HG03039 (cell line): ENCODE data around the gene TOLLIP.
"Not testable (repeated sequence)": the region's sequence is repeated elsewhere in the genome, so short reads cannot be mapped to it uniquely, and the experiment has no call there.

ENCODE experiments used
- ATAC-seq: cut with Tn5 transposase; IDR thresholded peaks from one replicate; pipeline ENCODE4 v1.9.1; 2021; ENCODE audit warnings: mild to moderate bottlenecking, moderate library complexity; ENCODE audit not compliant: unreplicated experiment

TOLLIP gene

DNA sequence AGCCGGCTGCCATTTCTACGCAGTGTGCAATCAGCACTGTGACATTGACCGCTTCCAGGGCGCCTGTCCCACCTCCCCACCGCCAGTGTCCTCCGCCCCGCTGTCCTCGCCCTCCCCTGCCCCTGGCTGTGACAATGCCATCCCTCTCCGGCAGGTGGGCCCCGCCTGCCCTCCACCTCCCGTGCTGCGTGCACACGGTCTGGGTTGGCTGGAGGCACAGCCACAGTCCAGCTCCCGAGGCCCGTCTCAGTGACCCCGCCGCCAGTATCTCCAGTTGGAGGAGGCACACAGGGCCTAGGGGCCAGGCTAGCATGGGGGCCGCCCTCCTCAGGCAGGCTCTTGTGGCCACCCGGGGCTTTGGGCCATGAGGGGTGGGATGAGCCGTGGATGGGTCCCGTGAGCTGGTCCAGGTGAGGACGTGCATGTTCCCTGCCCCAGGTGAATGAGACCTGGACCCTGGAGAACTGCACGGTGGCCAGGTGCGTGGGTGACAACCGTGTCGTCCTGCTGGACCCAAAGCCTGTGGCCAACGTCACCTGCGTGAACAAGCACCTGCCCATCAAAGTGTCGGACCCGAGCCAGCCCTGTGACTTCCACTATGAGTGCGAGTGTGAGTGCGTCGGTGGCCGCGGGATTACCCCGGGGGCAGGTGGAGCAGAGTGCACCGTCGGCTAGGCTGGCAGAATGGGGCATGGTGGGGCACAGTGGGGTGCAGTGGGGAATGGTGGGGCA is 56.9 kb downstream of the TOLLIP start:
- no peak for ATAC-seq

DNA sequence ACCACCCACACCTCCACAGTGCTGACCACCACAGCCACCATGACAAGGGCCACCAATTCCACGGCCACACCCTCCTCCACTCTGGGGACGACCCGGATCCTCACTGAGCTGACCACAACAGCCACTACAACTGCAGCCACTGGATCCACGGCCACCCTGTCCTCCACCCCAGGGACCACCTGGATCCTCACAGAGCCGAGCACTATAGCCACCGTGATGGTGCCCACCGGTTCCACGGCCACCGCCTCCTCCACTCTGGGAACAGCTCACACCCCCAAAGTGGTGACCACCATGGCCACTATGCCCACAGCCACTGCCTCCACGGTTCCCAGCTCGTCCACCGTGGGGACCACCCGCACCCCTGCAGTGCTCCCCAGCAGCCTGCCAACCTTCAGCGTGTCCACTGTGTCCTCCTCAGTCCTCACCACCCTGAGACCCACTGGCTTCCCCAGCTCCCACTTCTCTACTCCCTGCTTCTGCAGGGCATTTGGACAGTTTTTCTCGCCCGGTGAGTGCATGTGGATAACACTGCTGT is 58.1 kb downstream of the TOLLIP start:
- ATAC-seq = no peak

DNA sequence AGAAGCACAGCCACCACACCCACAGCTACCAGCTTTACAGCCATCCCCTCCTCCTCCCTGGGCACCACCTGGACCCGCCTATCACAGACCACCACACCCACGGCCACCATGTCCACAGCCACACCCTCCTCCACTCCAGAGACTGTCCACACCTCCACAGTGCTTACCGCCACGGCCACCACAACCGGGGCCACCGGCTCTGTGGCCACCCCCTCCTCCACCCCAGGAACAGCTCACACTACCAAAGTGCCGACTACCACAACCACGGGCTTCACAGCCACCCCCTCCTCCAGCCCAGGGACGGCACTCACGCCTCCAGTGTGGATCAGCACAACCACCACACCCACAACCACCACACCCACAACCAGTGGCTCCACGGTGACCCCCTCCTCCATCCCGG is 59.0 kb downstream of the TOLLIP start:
- ATAC-seq = not testable (repeated sequence)

DNA sequence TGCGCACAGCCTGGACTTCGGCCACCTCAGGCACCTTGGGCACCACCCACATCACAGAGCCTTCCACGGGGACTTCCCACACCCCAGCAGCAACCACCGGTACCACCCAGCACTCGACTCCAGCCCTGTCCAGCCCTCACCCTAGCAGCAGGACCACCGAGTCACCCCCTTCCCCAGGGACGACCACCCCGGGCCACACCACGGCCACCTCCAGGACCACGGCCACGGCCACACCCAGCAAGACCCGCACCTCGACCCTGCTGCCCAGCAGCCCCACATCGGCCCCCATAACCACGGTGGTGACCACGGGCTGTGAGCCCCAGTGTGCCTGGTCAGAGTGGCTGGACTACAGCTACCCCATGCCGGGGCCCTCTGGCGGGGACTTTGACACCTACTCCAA is 60.5 kb downstream of the TOLLIP start:
- not testable (repeated sequence) for ATAC-seq

DNA sequence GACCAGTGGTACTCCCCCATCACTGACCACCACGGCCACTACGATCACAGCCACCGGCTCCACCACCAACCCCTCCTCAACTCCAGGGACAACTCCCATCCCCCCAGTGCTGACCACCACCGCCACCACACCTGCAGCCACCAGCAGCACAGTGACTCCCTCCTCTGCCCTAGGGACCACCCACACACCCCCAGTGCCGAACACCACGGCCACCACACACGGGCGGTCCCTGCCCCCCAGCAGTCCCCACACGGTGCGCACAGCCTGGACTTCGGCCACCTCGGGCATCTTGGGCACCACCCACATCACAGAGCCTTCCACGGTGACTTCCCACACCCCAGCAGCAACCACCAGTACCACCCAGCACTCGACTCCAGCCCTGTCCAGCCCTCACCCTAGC is 62.4 kb downstream of the TOLLIP start:
- not testable (repeated sequence) for ATAC-seq

DNA sequence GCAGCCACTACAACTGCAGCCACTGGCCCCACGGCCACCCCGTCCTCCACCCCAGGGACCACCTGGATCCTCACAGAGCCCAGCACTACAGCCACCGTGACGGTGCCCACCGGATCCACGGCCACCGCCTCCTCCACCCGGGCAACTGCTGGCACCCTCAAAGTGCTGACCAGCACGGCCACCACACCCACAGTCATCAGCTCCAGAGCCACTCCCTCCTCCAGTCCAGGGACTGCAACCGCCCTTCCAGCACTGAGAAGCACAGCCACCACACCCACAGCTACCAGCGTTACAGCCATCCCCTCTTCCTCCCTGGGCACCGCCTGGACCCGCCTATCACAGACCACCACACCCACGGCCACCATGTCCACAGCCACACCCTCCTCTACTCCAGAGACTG is 63.1 kb downstream of the TOLLIP start:
- ATAC-seq = not testable (repeated sequence)

DNA sequence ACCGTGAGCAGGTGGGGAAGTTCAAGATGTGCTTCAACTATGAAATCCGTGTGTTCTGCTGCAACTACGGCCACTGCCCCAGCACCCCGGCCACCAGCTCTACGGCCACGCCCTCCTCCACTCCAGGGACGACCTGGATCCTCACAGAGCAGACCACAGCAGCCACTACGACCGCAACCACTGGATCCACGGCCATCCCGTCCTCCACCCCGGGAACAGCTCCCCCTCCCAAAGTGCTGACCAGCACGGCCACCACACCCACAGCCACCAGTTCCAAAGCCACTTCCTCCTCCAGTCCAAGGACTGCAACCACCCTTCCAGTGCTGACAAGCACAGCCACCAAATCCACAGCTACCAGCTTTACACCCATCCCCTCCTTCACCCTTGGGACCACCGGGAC is 63.7 kb downstream of the TOLLIP start:
- ATAC-seq = not testable (repeated sequence)

DNA sequence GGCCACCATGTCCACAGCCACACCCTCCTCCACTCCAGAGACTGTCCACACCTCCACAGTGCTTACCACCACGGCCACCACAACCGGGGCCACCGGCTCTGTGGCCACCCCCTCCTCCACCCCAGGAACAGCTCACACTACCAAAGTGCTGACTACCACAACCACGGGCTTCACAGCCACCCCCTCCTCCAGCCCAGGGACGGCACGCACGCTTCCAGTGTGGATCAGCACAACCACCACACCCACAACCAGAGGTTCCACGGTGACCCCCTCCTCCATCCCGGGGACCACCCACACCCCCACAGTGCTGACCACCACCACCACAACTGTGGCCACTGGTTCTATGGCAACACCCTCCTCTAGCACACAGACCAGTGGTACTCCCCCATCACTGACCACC is 64.9 kb downstream of the TOLLIP start:
- not testable (repeated sequence) for ATAC-seq

DNA sequence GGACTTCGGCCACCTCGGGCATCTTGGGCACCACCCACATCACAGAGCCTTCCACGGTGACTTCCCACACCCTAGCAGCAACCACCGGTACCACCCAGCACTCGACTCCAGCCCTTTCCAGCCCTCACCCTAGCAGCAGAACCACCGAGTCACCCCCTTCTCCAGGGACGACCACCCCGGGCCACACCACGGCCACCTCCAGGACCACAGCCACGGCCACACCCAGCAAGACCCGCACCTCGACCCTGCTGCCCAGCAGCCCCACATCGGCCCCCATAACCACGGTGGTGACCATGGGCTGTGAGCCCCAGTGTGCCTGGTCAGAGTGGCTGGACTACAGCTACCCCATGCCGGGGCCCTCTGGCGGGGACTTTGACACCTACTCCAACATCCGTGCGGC is 65.9 kb downstream of the TOLLIP start:
- ATAC-seq = not testable (repeated sequence)

DNA sequence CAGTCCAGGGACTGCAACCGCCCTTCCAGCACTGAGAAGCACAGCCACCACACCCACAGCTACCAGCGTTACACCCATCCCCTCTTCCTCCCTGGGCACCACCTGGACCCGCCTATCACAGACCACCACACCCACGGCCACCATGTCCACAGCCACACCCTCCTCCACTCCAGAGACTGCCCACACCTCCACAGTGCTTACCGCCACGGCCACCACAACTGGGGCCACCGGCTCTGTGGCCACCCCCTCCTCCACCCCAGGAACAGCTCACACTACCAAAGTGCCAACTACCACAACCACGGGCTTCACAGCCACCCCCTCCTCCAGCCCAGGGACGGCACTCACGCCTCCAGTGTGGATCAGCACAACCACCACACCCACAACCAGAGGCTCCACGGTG is 66.7 kb downstream of the TOLLIP start:
- ATAC-seq = not testable (repeated sequence)

DNA sequence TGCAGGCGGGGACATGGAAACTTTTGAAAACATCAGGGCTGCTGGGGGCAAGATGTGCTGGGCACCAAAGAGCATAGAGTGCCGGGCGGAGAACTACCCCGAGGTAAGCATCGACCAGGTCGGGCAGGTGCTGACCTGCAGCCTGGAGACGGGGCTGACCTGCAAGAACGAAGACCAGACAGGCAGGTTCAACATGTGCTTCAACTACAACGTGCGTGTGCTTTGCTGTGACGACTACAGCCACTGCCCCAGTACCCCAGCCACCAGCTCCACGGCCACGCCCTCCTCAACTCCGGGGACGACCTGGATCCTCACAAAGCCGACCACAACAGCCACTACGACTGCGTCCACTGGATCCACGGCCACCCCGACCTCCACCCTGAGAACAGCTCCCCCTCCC is 67.1 kb downstream of the TOLLIP start:
- no peak for ATAC-seq

DNA sequence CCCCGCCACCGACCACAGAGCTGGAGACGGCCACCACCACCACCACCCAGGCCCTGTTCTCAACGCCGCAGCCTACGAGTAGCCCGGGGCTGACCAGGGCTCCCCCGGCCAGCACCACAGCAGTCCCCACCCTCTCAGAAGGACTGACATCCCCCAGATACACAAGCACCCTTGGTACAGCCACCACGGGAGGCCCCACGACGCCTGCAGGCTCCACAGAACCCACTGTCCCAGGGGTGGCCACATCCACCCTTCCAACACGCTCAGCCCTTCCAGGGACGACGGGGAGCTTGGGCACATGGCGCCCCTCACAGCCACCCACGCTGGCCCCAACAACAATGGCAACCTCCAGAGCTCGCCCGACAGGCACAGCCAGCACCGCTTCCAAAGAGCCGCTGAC is 67.7 kb downstream of the TOLLIP start:
- no peak for ATAC-seq

DNA sequence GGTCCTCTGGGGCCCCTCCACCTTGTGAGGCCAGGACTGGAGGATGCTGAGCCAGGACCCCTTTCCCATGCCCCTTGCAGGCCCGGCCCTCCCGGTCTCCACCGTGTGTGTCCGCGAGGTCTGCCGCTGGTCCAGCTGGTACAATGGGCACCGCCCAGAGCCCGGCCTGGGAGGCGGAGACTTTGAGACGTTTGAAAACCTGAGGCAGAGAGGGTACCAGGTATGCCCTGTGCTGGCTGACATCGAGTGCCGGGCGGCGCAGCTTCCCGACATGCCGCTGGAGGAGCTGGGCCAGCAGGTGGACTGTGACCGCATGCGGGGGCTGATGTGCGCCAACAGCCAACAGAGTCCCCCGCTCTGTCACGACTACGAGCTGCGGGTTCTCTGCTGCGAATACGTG is 68.7 kb downstream of the TOLLIP start:
- no peak for ATAC-seq

DNA sequence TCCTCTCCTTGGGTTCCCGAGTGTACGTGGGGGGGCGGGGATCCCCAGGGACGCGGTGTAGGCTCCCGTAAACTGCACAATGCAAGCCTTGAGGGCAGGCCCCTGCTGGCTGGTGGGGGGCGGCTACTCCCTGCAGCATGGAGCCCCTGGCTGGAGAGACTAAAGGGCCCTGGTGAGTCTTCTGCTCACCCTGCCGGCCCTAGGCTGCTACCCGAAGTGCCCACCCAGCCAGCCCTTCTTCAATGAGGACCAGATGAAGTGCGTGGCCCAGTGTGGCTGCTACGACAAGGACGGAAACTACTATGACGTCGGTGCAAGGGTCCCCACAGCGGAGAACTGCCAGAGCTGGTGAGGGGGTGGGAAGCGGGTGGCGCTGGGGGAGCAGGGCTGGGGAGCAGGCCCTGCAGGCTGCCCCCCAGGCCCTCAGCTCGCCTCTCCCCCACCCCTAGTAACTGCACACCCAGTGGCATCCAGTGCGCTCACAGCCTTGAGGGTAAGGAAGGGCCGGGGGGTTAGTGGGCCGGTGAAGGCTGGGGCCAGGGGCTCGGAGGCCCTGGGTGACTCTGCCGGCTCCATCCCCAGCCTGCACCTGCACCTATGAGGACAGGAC is 69.7 kb downstream of the TOLLIP start:
- ATAC-seq = no peak

DNA sequence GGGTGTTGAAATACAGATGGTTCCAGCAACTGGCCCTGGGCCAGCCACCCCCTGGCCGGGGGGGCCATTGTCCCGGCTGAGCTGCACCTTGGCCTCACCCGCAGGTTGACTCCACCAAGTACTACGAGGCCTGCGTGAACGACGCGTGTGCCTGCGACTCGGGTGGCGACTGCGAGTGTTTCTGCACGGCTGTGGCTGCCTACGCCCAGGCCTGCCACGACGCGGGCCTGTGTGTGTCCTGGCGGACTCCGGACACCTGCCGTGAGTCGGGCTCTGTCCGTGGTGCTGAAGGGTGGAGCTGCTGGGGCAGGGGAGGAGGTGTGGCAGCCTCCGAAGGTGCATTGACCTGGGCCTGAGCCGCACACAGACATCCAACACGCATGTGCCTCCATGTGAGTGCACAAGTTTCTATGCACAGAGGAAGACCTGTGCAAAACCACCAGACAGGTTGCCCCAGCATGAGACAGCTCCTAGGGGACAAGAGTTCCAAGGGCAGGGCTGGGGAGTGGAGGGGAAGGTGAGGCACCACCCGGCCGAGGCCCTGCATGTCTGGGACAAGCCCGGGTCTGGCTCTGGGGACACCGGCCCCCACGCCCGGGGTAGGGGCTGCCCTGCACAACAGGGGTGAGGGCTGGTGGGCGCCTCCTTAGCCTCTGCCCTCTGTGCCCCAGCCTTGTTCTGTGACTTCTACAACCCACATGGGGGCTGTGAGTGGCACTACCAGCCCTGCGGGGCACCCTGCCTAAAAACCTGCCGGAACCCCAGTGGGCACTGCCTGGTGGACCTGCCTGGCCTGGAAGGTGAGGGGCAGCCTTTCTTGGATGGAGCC is 70.5 kb downstream of the TOLLIP start:
- ATAC-seq = no peak

DNA sequence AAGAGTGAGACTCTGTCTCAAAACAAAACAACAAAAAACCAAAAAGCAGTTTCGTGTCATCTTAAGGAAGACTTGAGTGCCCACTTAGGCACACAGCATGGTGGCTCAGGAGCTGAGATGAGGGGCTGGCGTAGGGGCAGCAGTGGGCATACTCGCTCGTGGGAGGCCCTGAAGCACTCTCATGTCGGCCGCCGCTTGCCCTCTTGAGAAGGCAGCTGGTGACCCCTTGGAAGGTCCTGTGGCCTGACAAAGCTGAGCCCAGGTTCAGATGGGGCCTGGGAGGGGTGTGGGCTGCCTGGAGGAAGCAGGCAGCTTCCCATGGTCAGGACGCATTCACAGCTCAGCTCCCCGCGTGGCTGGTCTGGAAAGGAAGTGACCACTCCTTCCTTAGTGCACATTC is 71.6 kb downstream of the TOLLIP start:
- ATAC-seq = no peak

DNA sequence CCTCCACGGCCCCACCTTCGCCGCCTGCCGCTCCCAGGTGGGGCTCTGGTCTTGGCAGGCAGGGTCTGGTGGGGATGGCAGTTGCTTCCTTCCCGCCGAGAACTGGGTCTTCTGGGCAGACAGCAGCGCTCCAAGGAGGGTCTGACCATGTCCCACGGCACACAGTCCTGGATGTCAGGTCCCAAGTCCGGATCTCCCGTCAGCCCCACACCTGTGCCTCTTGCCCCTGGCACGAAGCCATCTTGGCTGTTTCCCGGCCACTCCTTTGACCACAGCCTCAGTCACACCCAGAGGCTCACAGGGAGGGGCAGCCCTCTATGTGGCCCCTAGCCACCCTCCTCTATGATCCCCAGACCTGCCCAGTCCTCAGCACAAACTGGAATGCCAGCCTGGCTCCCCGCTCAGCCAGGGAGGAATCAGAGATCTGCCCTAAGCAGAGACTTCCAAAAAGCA is 72.3 kb downstream of the TOLLIP start:
- ATAC-seq = no peak

DNA sequence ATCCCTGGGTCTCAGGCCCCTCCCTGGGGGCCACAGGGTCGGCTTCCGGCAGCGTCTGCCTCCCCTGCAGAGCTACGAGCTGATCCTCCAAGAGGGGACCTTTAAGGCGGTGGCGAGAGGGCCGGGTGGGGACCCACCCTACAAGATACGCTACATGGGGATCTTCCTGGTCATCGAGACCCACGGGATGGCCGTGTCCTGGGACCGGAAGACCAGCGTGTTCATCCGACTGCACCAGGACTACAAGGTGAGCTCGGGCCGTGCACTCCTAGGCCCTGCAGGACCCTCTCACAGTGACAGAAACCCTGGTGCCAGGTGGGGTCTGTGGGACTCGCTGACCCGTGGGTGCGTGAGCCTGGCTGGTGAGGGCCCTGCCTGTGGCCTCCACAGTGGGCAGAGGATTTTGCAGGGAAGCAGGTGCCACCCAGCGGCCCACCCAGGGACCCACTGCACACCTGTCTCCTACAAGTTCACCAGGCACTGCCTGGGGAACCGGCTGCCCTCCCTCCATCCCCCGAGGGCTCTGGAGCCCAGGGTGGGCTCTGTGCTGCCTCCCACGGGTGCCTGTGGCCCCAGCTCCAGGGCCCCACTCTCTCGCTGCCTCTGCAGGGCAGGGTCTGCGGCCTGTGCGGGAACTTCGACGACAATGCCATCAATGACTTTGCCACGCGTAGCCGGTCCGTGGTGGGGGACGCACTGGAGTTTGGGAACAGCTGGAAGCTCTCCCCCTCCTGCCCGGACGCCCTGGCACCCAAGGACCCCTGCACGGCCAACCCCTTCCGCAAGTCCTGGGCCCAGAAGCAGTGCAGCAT is 72.9 kb downstream of the TOLLIP start:
- no peak for ATAC-seq

DNA sequence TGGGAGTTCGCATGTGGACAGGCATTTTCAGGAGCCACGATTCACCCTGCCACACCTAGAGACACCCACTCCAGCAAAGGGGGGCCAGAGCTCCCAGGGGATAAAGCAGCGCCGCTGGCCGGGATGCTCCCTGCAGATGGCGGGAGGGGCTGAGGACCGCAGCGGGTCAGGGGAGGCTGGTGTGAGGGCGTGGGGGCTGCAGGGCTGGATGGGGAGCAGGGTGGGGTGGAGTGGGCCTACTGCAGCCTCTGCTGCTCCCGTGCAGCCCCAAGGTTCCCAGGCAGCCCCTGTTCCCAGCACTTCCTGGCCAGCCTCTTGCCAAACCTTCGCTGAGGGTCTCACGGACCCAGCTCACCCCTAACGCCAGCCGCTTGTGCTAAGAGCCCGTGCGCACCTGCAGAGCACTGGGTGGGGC is 73.5 kb downstream of the TOLLIP start:
- no peak for ATAC-seq

DNA sequence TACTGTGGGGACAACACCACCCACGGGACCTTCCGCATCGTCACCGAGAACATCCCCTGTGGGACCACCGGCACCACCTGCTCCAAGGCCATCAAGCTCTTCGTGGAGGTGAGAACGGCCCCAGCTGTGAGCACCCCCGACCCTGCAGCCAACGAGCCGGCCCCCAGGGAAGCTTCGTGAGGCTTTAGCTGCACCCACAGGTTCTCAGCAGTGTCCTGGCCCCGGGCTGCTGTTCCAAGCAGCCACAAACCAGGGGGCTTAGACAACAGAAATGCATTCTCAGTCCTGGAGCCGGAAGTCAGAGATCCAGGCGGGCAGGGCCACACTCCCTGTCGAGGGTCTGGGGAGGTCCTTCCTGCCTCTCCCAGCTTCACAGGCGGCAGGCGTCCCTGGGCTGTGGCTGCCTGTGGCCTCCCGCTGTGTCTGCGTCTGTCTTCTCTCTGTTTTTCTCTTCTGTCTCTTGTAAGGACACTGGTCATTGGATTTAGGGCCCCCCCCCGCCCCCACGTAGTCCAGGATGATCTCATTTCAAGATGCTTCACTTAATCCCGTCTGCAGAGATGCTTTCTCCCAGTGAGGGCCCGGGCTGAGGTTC is 74.0 kb downstream of the TOLLIP start:
- no peak for ATAC-seq
